BJ (cell line): ENCODE results near the gene MAN1C1. TPM values are rescaled to one million over a fixed set of nuclear protein-coding genes. Genes with fewer than 3 reads are reported as not detected.

Experiments used
- CTCF ChIA-PET: fragments of 350-600 bp; formaldehyde crosslinking; extraction: SDS; loops from one replicate; lab custom pipeline; 2021; ENCODE audit warnings: antibody characterized with exemption, inconsistent platforms; lab: Yijun Ruan, JAX
- POLR2A ChIA-PET: fragments of 300-600 bp; sonication (Branson Sonifier 250); formaldehyde crosslinking; extraction: SDS; loops from one replicate; lab custom pipeline; 2021; ENCODE audit warnings: antibody characterized with exemption; lab: Charles Lee
- DNase-seq: peaks from one replicate; pipeline ENCODE4 v3.0.0-alpha.2; 2011; ENCODE audit warnings: low read depth
- H3K27me3 ChIP-seq: 2 replicates; pipeline ENCODE4 v1.6.0; 2011; ENCODE audit warnings: low read length; ENCODE audit not compliant: control insufficient read depth, insufficient read depth
- H3K36me3 ChIP-seq: 2 replicates; pipeline ENCODE4 v1.5.1; 2011; ENCODE audit warnings: low read length; ENCODE audit not compliant: control insufficient read depth, insufficient read depth
- H3K4me3 ChIP-seq: 2 replicates; pipeline ENCODE4 v1.5.1; 2011; ENCODE audit warnings: low read depth, mild to moderate bottlenecking, control low read depth, low read length
- CTCF ChIP-seq: IDR thresholded peaks from 2 replicates; pipeline ENCODE4 v1.5.1; 2011; ENCODE audit warnings: low read depth, mild to moderate bottlenecking, control low read depth, inconsistent platforms, low read length, moderate library complexity; ENCODE audit not compliant: insufficient read depth
- polyA plus RNA-seq: library from polyadenylated mRNA; depleted of rRNA; stranded (reverse); fragments of >200 nt; gene quantifications from 2 replicates; pipeline ENCODE4 v1.2.3, GENCODE V29; 2011

Gene MAN1C1
- polyA plus RNA-seq, 1 experiment: 1.1 TPM

GRCh38 chr1:25640646-25641328 is 24.2 kb downstream of the MAN1C1 start:
- H3K27me3 ChIP-seq: peaks cover 17% of the 10 kb centered on the region
- no peak overlapping the region for H3K4me3 ChIP-seq
- no peaks in the 10 kb centered on the region for H3K36me3 ChIP-seq
- DNase-seq: no peak
- ChIA-PET CTCF (no interaction called here), POLR2A (no interaction called here)
- no peak for TF ChIP-seq CTCF

- H3K27me3 ChIP-seq: peaks cover 17% of the 10 kb centered on the region
- TF ChIP-seq CTCF: no peak
- no peaks in the 10 kb centered on the region for H3K36me3 ChIP-seq
- POLR2A ChIA-PET: no interaction called here
- no peak overlapping the region for H3K4me3 ChIP-seq
- no peak for DNase-seq
- CTCF ChIA-PET: interaction anchor here (0.8 kb wide), 1 partner anchor 153 kb away, joined by 5 read pairs; no protein-coding TSS in a partner anchor
These were observed 24.7 kb downstream of the MAN1C1 start for GRCh38 chr1:25641329-25641725.

- TF ChIP-seq CTCF: no peak
- H3K4me3 ChIP-seq: no peak overlapping the region
- H3K36me3 ChIP-seq: no peaks in the 10 kb centered on the region
- ChIA-PET CTCF (interaction anchor here (0.8 kb wide), 1 partner anchor 153 kb away, joined by 5 read pairs; no protein-coding TSS in a partner anchor), POLR2A (no interaction called here)
- peak; percentile 39 for DNase-seq
- peaks cover 19% of the 10 kb centered on the region for H3K27me3 ChIP-seq
These were observed 25.5 kb downstream of the MAN1C1 start for GRCh38 chr1:25641931-25642573.

GRCh38 chr1:25642574-25643108 is 26.1 kb downstream of the MAN1C1 start:
- DNase-seq: no peak
- CTCF ChIA-PET: no interaction called here

More at GRCh38 chr1:25642574-25643108, 26.1 kb downstream of the MAN1C1 start:
- Histone ChIP-seq H3K4me3 (no peak overlapping the region), H3K27me3 (peaks cover 21% of the 10 kb centered on the region), H3K36me3 (no peaks in the 10 kb centered on the region)
- TF ChIP-seq CTCF: no peak
- POLR2A ChIA-PET: no interaction called here
